Glutamatergic neuron (in vitro differentiated cells): ENCODE results near the gene BCLAF1. TPM values are rescaled to one million over a fixed set of nuclear protein-coding genes. Genes with fewer than 3 reads are reported as not detected.
"Not testable (repeated sequence)": the region's sequence is repeated elsewhere in the genome, so short reads cannot be mapped to it uniquely, and the experiment has no call there.

ENCODE experiments used
- DNase-seq: peaks from one replicate; pipeline ENCODE4 v3.0.0; 2022
- H3K27ac Mint-ChIP-seq: one replicate; pipeline ENCODE4 v1.8.0; 2020; ENCODE audit warnings: mild to moderate bottlenecking, mixed read lengths, inconsistent platforms; ENCODE audit not compliant: unreplicated experiment
- H3K27me3 Mint-ChIP-seq: one replicate; pipeline ENCODE4 v1.8.0; 2020; ENCODE audit warnings: mild to moderate bottlenecking, moderate library complexity, mixed read lengths, inconsistent platforms; ENCODE audit not compliant: unreplicated experiment
- H3K36me3 Mint-ChIP-seq: one replicate; pipeline ENCODE4 v1.8.0; 2020; ENCODE audit warnings: mild to moderate bottlenecking, mixed read lengths, inconsistent platforms; ENCODE audit not compliant: unreplicated experiment
- H3K4me1 Mint-ChIP-seq: one replicate; pipeline ENCODE4 v1.8.0; 2020; ENCODE audit warnings: mild to moderate bottlenecking, low read depth, mixed read lengths, inconsistent platforms; ENCODE audit not compliant: unreplicated experiment
- H3K4me3 Mint-ChIP-seq: one replicate; pipeline ENCODE4 v1.8.0; 2020; ENCODE audit warnings: mild to moderate bottlenecking, mixed read lengths, inconsistent platforms; ENCODE audit not compliant: unreplicated experiment
- H3K9me3 Mint-ChIP-seq: one replicate; pipeline ENCODE4 v1.8.0; 2020; ENCODE audit warnings: mild to moderate bottlenecking, moderate library complexity, mixed read lengths, inconsistent platforms; ENCODE audit not compliant: unreplicated experiment
- CTCF ChIP-seq: fragments of 200-600 bp; sonication (generic); IDR thresholded peaks from one replicate; pipeline ENCODE4 v1.5.0; 2021; ENCODE audit not compliant: partially characterized antibody, unreplicated experiment
- total RNA-seq: library from RNA; stranded (reverse); fragmentation: NEBNext Ultra II Directional; extraction: Animal tissue kit (Norgen Biotek cat#: 25700); gene quantifications from one replicate; pipeline ENCODE4 v1.2.1, GENCODE V29; 2021; ENCODE audit not compliant: unreplicated experiment

Gene BCLAF1
- total RNA-seq, 1 donor from 2014 or later = 179 TPM

DNA sequence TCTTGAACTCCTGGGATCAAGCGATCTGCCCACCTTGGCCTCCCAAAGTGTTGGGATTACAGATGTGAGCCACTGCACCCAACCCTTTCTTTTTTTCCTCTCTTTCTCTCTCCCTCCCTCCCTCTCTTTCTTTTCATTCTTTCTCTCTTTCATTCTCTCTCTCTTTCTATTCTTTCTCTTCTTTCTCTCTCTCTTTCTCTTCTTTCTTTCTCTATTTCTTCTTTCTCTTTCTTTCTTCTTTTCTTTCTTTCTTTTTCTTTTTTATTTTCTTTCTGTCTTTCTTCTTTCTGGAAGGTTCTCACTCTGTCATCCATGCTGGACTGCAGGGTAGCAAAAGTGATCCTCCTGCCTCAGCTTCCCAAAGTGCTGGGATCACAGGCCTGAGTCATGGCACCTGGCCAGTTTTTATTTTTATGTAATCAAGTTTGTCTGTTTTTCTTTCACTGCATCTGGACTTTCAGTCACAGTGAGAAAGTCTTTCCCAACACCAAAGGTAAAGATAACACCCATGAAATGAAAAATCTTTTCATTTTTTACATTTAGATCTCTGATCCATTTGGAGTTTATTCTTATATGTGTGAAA is 20.2 kb upstream of the BCLAF1 start:
- no peaks in the 10 kb centered on the region for H3K27me3 Mint-ChIP-seq
- no peak overlapping the region for H3K4me3 Mint-ChIP-seq
- H3K4me1 Mint-ChIP-seq = no peaks in the 10 kb centered on the region
- H3K36me3 Mint-ChIP-seq = no peaks in the 10 kb centered on the region
- DNase-seq = no peak
- no peak for TF ChIP-seq CTCF
- H3K27ac Mint-ChIP-seq = no peak overlapping the region
- peaks cover 6% of the 10 kb centered on the region for H3K9me3 Mint-ChIP-seq

GRCh38 chr6:136309171-136309570 is 19.5 kb upstream of the BCLAF1 start:
- no peak for TF ChIP-seq CTCF
- Mint-ChIP-seq H3K27ac (no peak overlapping the region), H3K27me3 (no peaks in the 10 kb centered on the region), H3K9me3 (peaks cover 6% of the 10 kb centered on the region), H3K4me1 (no peaks in the 10 kb centered on the region), H3K4me3 (no peak overlapping the region), H3K36me3 (no peaks in the 10 kb centered on the region)
- DNase-seq = no peak

DNA sequence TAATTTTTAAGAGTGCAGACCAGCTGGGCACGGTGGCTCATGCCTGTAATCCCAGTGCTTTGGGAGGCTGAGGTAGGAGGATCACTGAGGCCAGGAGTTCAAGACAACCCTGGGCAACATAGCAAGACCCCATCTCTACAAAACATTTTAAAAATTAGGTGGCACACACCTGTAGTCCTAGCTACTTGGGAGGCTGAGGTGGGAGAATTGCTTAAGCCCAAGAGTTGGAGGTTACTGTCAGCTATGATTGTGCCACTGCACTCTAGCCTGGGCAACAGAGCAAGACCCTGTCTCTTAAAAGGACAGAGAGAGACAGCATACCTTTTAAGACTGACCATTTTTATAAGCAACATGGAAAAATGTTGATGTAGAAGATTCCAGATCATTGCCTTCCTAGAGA is 18.8 kb upstream of the BCLAF1 start:
- not testable (repeated sequence) for H3K9me3 Mint-ChIP-seq, H3K4me3 Mint-ChIP-seq, H3K27me3 Mint-ChIP-seq, H3K36me3 Mint-ChIP-seq, H3K4me1 Mint-ChIP-seq, H3K27ac Mint-ChIP-seq, DNase-seq

GRCh38 chr6:136307351-136307750 is 17.7 kb upstream of the BCLAF1 start:
- H3K27ac Mint-ChIP-seq = no peak overlapping the region
- no peak overlapping the region for H3K4me3 Mint-ChIP-seq
- H3K27me3 Mint-ChIP-seq = no peaks in the 10 kb centered on the region
- H3K4me1 Mint-ChIP-seq = no peaks in the 10 kb centered on the region
- no peak for TF ChIP-seq CTCF
- DNase-seq = no peak
- H3K36me3 Mint-ChIP-seq = no peaks in the 10 kb centered on the region
- peaks cover 6% of the 10 kb centered on the region for H3K9me3 Mint-ChIP-seq

GRCh38 chr6:136306466-136306865 is 16.8 kb upstream of the BCLAF1 start:
- Mint-ChIP-seq H3K9me3 (peaks cover 6% of the 10 kb centered on the region), H3K27ac (no peak overlapping the region), H3K4me3 (no peak overlapping the region), H3K27me3 (no peaks in the 10 kb centered on the region), H3K4me1 (no peaks in the 10 kb centered on the region), H3K36me3 (no peaks in the 10 kb centered on the region)
- no peak for TF ChIP-seq CTCF
- DNase-seq = no peak
